NAMALWA (cell line): ENCODE data around the gene CPNE4.
"Not testable (repeated sequence)": the region's sequence is repeated elsewhere in the genome, so short reads cannot be mapped to it uniquely, and the experiment has no call there.

ENCODE experiments used
- DNase-seq: peaks from one replicate; pipeline ENCODE4 v3.0.0-alpha.2; 2015; ENCODE audit warnings: low spot score

Gene CPNE4

DNA sequence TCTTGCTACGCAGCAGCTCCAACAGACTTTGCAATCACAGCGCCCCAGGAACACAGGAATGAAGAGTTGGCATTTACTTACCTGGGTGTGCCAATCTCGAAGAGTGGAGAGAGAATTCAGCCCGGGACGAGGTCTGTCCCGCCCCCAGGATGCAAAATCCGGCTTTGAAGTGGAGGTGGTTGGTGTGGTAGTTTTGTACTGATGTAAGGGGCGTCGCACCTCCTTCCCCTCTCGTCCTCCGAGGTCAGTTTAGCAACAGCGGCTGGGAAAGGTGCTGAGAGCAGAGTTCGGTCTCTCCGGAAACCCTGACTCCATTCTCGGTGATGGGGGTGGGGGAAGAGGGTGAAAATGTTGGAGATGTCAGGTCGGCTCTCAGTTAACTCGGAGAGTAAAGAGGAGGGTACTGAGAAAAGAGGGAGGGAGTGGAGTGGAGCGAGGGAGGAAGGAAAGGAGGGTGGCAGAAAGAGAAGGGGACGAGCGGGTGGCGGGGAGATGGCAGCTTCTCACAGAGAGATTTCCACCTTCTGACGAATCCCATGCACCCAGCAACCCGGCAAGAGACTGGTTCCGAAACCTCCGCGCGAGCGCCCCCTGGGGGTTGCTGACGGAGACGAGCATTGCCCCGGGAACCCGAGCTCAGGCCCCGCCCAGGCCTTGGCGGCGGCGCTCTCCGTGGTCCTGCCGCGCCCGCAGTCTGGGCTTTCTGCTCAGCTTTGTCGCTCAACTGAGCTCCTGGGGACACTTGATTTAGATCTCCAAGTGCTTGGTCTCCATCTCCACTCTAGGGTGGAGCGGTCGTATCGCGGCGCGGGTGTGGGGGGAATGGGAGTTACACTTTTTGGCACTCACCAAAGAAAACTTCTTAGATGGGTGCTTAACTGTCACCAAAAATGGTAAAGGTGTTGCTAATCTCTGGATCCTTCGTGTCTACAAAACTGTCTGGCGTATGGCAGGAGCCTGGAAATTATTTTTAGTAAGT lies at the start of gene CPNE4:
TSS of gene CPNE4 (minus strand) at position 529 of the 979 bp plus-strand sequence.
- DNase-seq, result peak; percentile 85

DNA sequence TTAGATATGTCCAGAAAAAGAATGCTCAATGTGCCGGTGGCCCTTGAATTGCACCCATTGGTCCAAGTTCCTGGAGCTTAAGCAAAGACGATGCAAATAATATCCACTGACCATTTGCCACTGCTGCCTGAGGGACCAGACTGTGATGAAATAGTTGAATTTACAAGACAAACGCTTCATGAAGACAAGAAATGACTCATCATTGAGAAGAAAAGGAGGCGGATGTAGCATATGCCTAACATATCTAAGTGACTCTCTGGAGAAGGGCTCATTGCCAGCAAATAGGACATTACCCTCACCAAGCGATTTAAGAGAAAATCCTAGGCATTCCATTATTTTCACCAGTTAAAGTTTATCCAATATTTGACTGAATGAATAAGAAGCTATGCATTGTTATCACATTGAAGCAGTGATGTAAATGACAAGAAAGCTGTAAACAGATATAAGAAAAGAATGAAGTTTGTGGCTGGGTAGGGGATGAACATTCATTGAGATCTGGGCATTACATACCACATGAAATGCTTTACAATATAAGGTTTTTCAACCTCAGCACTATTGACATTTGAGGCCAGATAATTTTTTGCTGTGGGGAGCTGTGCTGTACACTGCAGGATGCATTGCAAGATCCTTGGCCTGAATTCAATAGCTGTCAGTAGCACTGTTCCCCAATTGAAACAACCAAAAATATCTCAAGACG lies 48.9 kb upstream of the CPNE4 start:
- no peak for DNase-seq

DNA sequence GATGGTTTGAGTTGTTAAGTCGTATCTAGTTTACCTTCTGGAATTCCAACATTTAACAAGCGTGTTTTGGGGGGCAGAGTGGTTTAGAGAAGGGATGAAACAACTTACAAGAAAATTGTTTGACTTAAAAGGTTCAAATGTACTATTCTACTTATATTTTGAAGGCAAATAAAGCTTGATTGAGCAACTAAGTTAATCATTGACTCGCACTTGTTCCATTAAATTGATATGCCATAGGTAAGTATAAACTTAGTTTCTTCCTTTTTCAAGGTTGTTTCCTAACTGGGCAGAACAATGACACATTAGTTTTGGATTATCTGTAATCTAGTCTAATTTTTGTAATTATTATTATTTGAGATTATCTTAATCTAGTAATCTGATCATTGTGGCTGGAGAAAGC lies 48.3 kb upstream of the CPNE4 start:
- DNase-seq, result no peak

DNA sequence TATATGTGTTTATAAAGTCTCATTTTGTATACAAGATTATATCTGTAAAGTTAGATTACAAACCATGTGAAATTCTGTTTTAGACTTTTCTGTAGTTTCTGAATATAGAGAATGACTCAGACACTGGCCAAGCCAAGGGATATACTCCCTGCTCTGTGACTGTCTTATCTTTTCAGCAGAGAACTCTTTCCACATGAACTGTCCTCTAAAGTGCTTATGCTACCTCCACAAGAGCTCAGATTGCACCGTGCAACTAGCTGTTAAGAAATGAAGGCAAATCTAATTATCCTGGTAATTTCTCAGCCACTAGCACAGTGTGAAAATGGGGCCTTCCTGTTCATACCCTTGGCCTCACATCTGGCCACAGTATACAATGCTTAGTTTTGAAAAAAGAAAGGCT lies 44.3 kb upstream of the CPNE4 start:
- DNase-seq, result no peak

DNA sequence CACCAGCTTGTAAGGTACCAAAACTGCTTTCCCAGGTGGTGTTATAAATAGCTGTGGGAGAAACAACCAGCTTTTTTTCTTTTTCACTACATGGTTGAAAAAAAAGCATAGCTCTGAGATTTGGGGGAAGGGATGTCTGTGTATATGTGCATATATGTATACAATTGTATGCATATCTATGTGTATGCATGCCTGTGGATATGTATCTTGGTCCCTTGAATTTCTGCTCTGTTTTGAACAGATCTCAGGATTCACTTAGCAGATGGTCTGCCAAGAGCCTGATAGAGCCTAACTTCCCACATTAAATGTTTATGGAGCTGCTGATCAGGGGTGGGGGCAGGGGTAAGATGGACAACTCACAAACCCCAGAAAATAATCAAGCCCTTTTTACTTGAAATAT lies 39.0 kb upstream of the CPNE4 start:
- DNase-seq, result no peak

DNA sequence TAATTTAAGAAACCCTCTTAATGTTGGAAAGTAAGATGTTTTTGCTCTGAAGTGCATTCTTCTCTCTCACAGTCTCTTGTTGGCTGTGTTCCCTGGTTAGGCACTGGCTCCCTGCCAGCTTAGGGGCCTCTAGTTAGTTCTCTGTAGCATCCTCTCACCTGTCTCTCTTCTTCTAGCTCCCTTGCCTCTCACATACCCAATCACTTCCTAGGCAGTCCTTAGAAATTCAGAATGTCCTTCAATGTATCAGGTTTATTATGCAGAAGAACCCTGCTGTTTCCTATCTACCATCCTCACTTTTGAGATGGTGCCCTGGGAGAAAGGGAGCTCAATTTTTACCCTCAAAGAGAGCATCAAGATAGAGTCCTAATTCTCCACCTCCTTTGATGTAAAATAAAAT lies 36.2 kb upstream of the CPNE4 start:
- no peak for DNase-seq

DNA sequence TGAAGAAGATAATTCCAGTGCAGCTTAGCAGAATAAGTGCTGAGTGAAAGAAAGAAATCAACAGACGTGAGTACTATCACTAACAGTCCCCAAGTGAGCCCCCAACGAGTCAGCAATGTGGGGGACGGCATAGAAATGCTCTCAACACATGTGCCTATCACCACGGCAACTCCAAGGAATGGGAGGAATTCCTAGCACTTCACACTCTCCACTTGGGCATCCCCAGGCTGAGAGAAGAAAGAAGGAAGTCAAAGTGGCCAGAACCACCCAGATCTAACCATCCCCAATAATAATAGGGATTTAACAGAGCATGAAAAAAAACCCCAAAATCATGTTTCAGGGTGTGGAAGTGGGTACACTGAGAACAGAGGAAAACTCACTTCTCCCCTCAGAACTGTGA lies 29.3 kb upstream of the CPNE4 start:
- DNase-seq, result no peak

DNA sequence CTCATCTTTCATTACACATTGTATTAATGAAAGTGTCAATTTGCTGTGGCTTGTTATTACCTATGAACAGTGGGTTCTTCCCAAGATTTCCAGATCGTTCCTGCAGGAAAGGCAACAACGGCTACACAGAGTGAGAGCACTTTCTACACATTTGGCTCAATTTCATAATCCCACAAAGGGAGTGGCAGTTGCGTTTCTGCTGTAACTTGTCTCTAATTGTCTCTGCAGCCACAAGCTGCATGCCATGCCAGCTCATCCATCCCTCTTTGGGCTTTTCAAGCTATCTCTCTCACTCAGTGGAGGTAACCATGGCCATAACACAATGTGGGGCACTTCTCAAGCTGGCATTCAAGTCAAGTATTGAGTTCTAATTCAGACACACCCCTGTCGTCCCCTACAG lies 27.7 kb upstream of the CPNE4 start:
- DNase-seq, result no peak

DNA sequence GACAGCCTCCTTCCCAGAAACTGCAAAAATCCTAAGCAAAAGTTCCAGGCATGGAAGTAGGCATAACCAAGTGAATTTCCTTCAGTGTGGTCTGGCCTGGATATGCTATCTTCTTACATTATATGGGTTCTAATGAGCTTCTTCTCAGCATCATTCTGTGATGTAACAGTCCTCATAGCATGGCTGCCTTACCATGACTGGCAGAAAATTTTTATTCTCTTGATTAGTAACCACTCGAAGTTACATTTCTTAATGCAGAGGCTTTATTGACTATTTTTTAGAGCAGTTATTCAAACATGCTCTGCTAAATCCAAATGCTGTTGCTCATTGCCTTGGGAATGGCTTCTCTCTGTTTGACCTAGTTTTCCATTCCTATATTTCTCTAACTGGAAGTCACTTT lies 21.1 kb upstream of the CPNE4 start:
- no peak for DNase-seq

DNA sequence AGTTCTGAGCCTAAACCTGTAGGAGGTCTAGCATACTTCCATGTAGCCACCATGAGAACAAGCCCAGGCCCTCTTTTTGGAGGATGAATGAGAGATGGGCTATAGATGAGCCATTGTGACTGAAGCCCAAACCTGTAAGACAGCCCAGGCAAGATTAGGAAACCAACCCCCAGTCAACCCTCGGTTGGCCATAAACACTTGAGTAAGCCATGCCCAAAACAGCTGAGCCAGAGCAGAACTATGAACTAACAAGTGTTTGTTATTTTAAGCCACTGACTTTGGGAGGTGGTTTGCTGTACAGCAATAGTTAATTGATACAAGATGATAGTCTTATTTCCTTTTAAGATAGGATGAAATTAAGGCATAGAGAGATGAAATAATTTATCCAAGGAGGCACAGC lies 12.4 kb upstream of the CPNE4 start:
- DNase-seq, result no peak

DNA sequence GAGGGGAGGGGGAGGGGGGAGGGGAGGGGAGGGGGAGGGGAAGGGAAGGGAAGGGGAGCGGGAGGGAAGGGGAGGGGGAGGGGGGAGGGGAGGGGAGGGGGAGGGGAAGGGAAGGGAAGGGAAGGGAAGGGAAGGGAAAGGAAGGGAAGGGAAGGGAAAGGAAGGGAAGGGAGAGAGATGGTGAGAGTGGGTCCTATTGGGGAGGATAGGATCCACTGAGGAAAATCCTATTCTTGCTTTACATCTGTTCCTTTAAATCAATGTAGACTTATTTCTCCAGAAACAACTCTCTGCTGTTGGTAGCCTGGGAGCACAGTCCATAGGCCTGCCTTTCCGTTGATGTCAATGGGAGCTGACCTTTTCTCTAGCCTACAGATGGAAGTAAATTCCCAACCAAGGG lies 10.1 kb upstream of the CPNE4 start:
- not testable (repeated sequence) for DNase-seq

DNA sequence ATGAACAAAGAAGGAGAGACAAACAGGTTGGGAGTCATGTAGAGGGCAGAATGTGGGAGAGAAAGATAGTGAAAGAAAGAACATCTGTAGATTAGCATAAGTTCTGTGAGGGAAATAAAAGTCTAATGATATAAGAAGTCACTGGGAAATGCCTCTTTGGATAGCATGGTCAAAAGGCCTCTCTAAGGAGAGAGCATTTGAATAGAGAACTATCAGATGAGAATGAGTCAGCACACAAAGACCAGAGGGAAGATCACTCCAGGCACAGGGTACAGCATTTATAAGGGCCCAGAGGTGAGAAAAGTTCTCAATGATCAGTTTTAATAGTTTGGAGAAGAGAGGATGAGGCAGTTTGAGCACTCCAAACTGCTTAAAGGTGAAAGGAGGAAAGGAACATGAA lies 7.9 kb upstream of the CPNE4 start:
- no peak for DNase-seq

DNA sequence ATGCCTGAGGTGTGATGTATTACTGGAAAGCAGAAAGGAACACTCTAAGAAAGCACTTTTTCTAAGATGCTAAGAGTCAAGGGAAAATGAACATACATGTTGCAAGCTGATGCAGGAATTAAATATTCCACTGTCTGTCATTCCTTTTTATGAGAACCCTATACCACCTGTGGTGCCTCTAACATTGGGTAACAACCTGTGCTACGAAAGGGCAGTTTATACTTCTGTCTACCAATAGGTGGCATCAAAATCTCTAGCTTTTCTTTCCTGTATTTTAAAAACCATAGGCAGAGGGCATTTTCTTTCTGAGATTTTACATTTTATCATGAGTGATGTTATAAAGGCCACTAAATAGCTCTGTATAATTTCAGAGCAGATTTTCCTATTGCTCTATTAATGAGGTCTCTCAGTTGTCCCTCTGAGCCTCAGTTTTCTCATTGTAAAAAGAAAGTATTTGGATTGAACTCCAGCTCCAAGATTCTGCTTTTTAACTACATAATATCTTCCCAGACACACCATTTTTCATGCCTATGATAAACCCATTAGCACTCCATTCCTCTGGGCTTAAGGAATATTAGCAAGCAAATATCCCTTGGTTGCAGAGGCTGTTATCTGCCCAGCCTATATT lies 3.5 kb upstream of the CPNE4 start:
- peak; percentile 51 for DNase-seq

DNA sequence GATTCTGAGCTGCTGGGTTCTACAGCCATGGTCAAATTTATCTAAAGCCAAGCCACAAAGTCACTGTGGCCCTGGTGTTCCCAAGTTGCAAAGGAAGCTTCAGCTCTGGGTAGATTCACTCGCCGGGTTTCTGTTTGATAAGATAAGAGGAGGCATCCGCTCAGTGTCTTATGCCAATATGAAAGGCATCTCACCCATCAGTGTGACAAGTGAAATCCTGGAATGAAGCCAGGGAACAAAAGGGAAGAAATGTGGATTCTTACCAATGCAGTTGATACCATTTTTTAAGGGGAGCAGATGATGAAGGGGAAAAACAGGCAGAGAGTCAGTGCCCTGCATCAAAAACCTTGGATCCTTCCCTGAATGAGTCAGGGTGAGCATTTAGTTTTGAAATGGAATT lies 2.8 kb upstream of the CPNE4 start:
- DNase-seq, result no peak

DNA sequence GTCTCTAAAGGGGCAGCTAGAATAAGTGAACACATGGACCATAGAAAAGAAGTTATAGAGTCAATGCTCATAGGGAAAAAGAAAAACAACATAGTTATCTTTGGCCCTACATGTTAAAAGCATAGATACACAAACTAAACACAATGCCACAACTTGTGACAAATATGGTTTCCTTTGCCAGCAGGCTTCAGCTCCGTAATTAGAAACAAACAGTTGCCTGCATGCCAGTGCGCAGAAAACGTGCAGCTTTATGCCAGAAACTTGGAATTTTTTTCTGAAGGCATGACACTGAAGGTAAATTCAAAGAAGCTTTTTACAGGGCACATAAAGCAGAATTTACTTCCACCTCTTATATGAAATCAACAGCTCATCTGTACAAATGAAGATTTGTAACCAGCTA lies 2.2 kb upstream of the CPNE4 start:
- DNase-seq, result no peak

DNA sequence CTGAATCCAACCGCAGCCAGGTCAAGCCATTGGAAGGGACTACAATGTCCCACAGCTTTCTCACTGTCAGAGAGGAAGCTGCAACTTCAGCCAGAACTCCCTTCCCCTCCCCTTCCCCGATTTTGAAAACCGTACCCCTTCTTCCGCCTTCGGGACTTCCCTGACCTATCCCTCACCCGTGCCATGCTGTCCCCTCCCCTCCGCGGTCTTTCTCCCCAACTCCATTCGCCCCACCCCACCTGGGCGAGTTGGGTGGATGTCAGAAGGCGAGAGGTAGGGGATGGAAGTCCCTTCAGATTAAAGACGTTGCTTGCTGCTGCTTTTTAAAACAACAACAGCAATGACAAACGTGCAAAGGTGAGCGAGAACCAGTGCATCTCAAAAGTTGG lies 723 bp downstream of the CPNE4 start:
- DNase-seq, result no peak

DNA sequence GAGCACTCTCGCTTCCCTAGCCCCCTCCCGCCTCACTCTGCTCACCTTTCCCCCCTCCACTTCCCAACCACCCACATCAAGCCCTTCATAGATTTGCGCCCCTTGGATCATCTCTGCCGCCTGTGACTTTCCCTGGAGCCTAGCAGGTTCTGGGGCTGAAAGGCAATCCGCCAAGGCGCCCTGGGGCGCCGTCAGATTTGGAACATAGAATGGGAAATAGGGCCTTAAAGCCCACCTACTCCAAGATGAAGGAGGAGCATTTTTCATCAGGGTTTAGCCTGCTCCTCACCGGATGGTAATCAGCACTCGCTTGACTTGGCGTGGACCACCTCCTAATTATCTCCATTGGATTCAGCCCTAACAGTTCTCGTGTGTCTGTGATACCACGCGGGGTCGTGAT lies 1.3 kb downstream of the CPNE4 start:
- no peak for DNase-seq

DNA sequence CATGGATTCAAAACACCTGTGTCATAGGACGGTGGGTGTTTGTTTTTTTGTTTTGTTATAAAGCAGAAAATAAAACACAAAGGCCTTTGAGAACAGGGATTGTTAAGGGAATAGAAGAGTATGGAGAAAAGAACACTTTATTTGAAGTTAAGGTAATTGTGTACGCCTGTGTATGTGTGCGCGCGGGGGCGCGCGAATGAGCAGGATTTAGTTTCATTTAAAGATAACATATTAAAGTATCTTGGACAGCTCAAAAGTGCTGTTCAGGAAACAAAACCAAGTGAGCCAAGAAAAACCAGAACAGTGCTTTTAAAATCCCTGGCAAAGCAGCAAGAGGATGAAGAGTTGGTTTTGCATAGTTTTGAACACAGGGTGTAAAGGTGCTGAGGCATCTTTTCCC lies 1.9 kb downstream of the CPNE4 start:
- DNase-seq, result no peak

DNA sequence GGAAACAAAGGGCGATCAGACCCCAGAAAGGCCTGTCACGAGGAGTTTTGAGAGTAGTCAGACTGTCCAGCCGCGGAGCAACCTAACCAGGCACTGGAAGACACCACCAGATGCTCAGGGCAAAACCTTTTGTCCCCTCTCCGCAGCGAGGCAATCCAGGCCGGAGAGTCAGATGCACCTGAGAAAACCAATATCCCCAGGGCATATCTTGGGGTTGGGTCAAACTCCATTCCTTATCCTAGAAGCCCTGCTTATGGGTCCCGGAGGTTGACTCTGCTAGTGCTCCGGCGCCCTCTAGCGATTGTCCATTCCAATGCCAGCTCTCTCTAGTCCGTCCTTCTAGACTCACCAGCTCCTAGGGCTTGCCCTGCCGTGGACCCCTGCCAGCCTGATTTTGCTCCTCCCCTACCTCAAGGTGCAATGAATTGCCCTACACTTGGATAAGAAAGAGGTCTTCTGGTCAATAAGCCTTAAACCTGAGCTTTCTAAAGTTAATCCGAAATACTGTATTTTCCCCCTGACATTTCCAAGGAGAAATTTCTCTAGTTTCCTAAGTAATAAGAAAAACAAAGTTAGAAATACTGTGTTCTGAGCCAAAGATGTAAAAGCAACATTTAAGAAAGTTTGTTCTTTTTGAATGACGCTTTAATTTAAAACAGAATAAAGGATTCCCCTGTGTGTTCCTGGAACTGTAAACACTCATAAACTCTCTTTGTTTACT lies 5.5 kb downstream of the CPNE4 start:
- peak; percentile 78 for DNase-seq

DNA sequence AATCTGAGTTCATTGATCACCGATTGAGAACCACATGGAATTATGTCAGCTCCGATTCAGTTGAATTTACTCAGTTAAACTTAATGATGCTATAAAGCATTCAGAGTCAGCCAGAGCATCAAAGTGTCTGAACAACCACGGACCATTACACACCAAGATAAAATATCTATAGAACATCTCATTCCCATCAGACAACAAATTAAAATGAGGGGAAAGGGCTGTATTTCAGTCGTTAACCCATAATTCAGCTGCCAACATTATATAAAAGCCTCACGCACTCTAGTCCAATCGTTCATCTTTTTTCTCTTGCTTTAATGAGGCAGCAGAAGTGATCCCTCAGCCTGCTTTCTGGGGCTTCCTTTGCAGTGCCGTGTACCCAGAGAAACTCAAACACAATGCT lies 11.9 kb downstream of the CPNE4 start:
- no peak for DNase-seq

DNA sequence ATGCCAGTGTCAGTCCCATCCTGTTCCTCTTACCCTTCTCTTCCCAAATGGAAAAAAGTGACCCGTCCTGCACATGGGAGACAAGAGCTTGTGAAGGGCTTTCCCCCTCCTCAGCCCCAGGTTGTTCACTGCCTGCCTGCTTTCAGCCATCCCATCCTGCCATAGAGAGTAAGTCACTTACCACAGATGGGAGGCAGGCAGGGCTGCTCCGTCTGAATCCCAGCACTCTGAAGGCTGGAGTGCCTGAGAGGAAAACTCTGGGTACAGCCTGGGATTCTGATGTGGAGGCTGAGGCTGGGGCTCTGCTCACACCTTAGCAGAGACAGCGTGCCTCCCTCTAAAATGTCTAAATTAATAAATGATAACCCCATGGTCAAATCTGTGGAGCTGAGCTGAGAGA lies 14.8 kb downstream of the CPNE4 start:
- DNase-seq, result no peak

DNA sequence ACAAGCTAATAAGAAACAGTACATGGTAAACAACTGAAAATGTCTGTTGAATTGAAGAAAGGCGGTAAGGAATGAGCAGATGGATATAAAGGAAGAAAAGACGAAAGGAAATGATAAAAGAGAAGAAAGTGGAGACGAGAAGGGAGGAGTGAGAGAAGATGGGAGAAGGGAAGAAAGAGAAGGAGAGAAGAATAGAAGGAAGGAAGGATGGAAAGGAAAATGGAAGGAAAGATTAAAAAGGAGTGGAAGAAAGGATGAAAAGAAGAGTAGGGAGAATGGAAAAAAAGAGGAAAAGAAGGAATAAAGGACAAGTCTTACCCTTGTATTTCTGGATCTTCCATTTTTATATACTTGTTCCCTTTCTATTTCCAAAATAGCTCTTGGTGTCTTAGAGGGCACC lies 17.7 kb downstream of the CPNE4 start:
- DNase-seq, result no peak
